Activated naive CD8-positive, alpha-beta T cell treated with anti-CD3 and anti-CD28 coated beads, Interleukin-2, amount 50 U/mL, for 16 hours (primary cell): Measurements from ENCODE around the gene VPS50.

Source experiments
- DNase-seq: peaks from one replicate; pipeline ENCODE4 v3.0.0-alpha.2; 2020; ENCODE audit warnings: low read depth, low spot score

VPS50 gene, protein sequence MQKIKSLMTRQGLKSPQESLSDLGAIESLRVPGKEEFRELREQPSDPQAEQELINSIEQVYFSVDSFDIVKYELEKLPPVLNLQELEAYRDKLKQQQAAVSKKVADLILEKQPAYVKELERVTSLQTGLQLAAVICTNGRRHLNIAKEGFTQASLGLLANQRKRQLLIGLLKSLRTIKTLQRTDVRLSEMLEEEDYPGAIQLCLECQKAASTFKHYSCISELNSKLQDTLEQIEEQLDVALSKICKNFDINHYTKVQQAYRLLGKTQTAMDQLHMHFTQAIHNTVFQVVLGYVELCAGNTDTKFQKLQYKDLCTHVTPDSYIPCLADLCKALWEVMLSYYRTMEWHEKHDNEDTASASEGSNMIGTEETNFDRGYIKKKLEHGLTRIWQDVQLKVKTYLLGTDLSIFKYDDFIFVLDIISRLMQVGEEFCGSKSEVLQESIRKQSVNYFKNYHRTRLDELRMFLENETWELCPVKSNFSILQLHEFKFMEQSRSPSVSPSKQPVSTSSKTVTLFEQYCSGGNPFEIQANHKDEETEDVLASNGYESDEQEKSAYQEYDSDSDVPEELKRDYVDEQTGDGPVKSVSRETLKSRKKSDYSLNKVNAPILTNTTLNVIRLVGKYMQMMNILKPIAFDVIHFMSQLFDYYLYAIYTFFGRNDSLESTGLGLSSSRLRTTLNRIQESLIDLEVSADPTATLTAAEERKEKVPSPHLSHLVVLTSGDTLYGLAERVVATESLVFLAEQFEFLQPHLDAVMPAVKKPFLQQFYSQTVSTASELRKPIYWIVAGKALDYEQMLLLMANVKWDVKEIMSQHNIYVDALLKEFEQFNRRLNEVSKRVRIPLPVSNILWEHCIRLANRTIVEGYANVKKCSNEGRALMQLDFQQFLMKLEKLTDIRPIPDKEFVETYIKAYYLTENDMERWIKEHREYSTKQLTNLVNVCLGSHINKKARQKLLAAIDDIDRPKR

DNA sequence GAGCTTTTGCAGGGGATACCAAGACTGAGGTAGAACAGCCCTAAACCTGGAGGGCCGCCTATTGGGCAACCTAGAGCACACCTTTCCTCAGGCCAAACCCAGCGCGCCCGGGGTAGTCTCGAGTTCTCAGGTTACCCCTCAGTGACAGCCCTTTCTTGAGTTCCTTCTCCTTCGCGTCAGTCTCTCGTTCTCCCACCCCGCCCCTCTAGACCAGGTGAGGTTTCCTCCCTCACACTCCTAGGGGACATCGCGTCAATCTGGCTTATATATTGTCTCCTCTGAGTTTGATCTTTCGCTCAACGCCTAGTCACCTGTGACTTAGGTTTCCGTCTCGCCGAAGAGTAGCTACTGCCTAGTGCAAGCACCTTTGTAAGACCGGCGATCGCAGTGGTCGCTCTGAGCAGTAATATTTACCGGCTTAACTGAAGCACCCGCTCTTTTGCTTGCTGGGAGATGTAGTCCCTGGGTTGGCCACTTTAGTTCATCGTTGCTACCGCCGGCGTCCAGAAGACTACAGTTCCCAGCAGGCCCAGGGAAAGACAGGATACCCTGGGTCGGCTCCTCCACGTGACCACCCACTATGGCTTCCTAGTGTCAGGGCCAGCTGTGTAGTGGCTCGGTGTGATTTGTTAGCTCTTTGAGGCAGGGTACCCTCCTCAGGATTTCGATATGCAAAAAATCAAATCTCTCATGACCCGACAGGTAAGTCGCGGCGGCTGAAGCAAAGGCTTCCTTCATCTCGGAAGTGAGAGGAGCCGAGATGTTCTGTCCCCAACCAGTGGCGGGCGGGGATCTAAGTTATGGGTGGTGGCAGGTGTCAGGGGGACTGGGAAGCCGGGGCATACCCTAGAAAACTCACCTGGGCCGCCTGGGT lies at the start of gene VPS50:
Gene VPS50 (plus strand): TSS at position 568 of the 874 bp plus-strand sequence. CDS start 102 bp downstream, at position 670.
- peak; percentile 73 for DNase-seq

DNA sequence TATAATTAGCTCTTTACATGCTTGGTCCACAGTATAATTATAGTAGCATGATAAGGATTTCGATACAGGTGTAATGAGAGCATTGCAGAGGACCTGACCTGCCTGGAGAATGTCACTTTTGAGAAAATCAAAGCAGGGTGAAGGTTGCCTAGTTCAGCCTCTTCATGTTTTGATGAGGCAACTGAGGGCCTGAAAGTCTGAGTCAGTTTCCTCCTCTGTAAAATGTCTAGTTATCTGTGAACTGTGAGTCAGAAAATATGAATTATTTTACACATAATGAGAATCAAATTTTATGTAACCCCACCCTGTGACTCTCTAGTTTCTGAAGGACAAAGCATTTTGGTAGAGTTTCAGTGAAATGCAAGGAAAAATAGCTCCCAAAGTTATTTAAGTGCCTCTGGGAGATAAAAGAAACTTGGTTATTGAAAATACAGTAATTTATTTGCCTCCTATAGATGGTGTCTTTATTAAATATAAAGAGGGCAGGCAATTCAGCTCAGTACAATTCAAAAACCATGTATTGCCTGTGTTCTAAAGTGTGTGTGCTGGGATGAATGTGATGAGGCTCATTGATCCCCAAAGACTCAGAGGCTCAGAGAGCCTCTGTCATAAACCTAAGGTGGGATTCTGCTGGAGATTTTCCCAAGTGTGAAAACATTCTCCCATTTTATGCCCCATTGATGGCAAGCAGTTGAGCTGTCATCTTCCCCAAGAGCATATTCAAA lies 46.7 kb upstream of the VPS50 start:
- DNase-seq = no peak

DNA sequence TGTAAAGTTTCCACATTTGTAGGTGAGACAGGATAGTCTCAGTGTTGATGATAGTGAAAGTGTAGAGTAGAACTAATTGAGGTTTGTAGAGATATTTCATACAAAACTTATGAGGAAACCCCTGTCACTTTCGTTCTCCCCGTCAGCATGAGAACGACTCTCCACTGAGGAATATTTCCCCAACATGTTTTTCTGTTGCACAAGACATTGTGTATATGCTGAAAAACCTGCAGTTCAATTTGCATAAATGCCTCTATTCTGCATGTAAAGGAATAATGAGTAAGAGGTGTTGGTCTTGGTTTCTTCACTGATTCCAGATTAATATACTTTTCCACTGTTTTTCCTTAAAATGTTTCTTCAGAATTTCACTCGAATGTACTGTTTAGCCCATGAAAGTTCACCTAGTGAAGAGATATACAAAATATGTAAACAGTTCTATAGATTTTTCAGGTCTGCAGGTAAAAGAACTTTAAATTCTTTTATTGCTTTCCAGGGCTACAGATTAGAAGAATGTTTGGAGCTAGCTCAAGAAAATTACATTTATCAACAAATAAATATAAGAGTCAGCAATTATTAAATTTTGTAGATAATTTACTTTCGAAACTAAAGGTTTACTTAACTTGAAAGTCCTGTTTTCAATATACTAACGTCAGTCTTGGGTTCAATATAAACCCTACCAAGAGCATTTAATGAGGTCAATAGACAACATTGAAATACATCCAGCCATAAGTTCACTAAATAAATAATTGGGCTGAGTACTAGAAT lies 43.1 kb upstream of the VPS50 start:
- no peak for DNase-seq

DNA sequence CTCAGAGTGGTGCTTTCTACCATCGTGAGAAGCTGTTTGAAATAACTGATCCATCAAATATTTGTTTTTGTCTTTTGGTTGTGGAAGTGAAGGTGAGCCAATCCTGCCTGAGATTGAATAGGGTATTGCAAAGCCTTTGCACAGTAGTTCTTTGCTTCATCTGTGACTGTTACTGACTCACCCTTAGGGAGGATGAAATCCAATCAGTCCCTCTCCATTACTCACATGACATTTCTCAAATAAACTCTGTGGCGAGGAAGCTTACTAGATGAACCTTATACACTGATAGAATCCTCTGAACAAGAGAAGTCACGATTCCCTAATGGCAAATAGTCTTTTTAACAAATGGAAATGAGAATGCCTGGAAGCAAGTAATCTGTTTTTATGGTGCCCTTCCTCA lies 37.8 kb upstream of the VPS50 start:
- no peak for DNase-seq

DNA sequence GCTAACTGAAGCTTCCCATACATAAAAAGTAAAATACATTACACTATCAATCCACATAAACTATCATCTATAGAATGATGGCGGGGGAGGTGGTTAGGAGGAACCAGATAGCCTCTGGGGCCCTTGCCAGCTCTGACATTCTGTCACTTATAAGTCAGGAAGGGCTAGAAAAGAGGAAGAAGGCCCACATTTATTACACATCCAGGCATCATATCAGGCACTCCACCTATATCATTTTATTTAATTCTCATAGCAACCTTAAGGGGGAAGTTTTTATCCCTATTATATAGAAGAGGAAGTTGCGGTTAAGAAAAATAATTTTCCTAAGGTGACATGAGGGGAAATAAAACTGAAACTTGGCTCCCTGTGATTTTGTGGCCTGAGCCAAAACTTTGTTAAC lies 35.8 kb upstream of the VPS50 start:
- DNase-seq = no peak

DNA sequence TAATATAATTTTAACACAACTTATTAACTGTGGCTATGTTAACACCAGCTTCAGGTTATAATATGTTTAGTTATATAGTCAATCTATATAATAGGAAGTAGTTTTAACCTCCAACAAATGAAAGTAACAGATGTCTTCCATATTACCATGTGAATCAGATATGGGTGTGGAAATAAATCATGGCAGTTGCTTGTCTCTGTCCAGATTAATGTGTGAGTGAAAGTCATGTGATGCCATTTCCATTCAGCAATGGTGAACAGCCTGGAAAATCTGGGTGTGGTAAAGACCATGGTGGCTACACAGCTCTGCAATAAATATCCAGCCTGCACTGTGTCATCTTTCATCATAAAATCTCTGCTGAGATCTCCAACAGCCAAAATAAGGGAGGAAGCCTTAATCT lies 33.7 kb upstream of the VPS50 start:
- DNase-seq = no peak

DNA sequence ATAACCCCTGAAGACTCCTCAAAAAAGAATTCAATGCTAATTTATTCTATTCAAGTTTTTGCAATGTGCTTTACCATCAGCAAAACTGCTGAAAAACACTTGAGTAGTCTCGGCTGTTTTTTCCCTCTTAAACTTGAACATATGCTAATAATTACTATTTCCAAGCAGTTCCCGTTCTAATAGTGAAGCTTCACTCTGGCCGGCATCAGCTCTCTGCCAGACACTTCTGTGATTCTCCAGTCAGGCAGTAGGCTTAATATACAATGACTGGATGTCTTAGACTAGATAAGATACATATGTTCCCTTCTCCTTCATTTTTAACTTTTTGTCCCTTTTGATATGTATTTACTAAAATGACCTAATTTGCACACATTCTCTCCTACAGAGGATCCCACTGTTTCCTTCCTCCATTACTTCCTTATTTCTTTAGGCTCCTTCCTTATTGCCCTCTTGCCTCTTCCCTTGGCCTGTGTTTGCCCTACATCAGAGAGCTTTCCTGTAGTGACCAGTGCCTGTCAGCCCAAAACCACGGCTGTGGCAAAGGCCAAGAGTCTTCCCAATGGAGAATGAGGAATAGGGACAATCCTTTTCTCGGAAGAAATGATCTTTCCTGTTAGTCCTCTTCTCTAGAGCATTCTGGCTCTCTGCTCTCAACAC lies 29.4 kb upstream of the VPS50 start:
- no peak for DNase-seq

DNA sequence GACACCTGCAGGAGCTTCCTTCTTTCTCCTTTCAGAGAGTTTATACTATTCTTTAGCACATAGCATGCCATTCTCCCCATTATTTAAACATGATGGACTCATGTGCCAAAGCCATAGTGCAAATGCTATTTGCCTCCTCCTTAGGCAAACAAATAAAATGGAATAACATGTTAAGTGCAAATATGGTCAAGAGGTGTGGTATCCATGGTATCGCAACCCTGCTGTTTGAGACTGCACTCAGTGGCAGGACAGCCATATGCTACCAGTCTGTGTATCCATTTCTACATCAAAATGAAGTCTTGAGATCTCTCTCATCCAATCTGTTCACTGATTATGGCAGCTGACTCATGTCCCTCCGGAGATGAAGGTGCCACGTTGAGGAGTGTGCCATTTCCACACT lies 28.7 kb upstream of the VPS50 start:
- no peak for DNase-seq

DNA sequence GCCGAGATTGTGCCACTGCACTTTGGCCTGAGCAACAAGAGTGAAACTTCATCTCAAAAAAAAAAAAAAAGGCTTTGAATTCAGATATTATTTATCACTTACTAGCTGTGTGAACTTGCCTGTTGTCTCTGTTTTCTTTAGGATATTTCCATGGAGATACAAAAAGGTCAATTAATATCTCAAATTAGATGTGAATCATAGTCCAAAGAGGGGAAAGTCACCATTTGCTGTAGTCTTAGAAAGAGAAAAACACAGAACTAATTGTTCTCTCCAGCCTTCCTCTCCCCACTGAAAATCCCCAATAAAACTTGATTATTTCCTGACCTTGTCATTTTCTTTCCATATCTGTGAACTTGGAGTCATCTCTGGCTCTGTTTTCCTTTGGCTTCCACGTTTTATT lies 27.1 kb upstream of the VPS50 start:
- DNase-seq = no peak

DNA sequence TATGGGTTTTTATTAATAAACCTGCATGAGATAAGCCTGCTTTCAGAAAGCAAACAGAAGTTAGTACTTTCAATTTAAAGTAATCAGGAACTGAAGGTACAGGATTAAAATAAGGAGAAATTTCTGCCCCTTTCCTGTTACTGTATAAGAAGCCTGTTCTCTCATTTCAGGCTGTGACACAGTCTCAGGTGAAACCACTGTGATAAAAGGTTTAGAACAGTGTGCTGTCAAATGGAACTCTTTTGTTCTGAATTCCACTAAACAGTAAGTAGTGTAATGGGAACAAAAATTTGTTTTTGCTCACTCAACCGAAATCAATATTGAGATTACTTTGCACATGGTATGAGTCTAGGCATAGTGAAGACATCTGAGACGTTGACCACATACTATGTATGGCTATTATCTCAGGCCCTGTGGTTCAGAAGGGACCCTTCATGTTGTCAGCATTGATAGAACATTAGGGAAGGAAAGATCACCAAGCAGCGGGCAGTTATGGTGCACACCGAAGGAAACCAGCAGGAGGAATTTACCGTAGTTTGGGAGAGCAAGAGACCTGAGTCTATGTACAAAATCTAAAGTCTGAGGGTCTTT lies 20.8 kb upstream of the VPS50 start:
- no peak for DNase-seq

DNA sequence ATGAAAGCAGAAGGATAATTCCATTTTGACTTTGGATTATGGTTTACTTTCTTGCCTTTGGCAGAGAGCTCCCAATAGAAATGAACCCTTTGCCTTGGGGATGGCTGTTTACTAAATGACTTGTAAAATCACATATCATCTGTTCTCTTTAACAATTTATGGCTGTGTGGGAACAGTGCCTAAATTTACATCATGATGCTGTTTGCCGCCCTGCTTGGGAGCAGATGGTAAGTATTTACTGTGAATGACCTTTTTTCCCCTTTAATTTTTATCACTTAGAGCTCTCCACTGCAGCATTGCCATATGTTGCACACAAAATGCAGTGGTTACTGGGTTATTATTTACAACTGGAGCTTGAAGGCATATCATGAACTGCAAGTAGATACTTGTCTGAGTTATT lies 19.3 kb upstream of the VPS50 start:
- DNase-seq = no peak

DNA sequence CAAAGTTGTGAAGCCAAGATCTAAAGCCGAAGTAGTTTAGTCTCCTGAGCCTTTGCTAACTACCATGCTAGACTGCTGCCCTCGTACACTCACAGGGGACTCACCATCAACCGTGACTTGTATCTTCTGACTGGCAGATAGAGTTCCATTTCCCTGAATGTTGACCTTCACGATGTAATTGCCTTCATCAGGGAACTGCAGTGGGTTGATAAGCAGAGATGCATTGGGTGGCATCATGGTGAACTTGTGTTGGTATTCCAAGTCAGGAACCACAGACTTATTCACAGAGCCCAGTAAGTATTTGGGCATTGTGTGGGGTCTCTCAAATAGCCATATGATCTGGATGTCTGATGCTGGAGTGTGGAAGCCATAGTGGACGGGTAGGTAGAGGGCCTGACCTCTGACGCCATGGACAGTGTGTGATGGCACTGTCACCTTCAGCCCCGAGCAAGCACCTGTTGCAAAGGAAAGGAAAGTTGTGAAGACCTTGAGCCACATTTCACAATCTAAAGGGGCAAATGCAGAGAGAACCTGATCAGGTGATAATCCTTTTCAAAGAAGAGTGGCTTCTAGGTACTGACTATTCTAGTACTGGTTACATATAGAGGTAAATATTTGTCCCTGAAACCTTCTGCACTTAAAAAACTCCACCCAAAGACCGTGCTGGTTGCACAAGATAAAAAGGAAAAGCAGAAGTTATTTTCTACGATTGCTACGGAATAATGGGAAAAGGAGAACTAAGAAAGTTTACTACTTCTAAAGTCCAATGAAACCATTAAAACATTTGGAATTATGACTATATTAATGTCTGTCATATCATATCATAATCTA lies 13.0 kb upstream of the VPS50 start:
- no peak for DNase-seq

DNA sequence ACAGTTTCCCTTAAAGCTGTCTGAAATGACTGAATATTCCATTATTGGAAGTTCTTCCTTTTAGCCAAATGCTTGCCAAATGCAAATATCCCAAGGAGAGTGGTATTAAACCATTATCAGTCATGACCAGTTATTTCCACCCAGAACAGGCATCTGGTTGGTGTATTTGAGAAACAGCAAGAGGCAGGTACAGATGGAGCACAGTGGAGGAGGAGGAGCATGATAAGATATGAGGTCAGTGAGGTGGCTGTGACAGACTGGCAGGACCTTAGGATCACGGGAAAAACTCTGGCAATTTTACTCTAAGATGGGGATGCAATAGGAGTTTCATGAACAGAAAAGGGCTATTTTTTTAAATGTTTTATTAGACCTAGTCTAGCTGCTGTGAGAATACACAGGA lies 12.3 kb upstream of the VPS50 start:
- DNase-seq = no peak

DNA sequence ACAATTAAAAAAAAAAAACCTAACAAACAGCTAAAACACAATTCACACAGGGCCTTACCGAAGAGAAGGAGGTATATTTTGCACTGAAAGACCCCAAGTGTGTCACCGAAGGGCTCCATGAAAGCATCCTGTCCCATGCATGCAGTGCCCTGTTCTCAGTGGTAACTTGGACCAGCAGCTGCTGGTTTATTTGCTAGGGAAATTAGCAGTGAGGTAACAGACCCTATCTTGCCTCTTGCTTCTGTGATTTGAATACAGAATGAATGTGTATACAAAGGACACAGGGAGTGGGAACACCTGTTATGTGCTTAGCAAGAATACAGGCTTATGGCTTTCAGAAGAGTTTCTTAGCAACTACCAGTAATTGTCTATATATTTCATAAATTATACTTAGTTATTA lies 5.9 kb upstream of the VPS50 start, which contains the start of gene HEPACAM2:
Gene HEPACAM2 (minus strand): TSS at position 160 of the 400 bp plus-strand sequence.
- DNase-seq = no peak

DNA sequence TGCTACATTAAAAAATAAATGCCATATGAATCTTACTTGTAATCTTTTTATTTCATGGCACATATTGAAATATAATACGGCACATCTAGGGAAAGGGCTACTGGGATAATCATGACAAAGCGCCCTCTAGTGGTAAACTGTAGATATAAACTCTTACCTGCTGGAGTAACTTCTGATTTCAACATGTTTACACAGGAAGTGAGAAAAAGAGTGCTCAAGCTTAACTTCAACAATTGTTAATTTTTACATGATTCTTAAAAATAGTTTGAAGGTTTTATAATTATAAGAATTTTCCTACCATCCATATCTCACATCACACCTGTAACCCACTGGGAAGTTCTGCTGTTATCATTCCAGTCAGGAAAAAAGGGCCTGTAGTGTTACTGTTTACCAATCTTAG lies 3.9 kb upstream of the VPS50 start:
- DNase-seq = no peak

DNA sequence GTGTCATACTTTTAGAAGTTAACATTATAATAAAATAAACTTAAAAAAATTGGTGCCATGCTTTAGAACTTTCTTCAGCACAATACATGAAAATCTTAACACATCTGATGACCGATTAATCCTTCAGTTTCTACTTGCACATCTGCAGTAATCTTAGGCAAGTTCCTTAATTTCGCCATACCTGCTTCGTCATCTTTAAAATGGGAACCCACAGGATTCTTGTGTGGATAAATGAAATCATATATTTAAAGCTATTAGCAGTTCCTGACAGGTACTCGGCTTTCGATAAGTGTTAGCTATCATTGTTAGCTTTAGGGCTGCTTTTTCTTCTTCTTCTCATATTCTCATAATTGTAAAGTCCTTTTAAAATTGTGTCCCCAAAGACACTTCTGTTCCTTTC lies 907 bp upstream of the VPS50 start:
- DNase-seq = no peak

DNA sequence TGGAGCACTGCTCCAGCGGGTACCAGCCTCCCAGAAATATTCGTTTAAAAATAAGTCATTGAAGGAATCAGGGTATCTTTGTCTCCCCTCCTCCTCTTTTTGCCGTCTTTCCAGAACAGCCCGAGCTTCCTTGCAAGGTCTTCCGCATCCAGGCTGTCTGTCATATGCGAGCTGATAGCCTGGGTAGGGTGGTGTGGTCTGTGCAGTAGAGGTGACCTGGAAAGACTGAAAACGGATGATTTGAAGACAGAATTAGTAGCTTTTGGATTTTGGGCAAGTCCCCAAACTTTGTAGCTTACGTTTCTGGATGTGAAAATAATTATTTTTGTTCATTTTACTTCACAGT lies 480 bp downstream of the VPS50 start:
- DNase-seq = no peak

DNA sequence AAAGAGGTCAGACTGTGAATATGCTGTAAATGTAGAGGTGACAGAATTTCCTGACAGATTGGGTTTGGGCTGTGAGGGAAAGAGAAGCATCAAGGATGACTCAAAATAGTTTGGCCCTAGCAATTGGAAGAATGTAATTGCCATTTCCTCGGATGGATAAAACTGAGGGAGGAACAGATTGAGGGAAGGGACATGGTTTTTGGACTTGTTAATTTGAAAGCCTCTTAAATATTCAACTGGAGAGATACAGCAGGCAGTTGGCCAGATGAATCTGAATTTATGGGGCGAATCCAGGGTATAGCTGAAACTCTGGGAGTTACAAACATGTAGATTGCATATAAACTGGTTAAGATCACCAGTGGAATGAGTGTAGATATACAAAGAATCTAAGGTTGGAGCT lies 3.4 kb downstream of the VPS50 start:
- DNase-seq = no peak
